ENCODE results near the gene LUM. TPM values are rescaled to one million over a fixed set of nuclear protein-coding genes. Genes with fewer than 3 reads are reported as not detected.

Gene LUM
- total and polyA plus RNA-seq, 2 donors (not counting 3 experiments of a cell fraction or from before 2014, with no cell fraction given), result 0.29 to 1.9 TPM

- DNase-seq (ENCODE audit: low read depth, low spot score) (no peak), FAIRE-seq (no peak)
- H3K9me3 ChIP-seq (replicated peaks; ENCODE audit: control insufficient read depth, insufficient read depth, low read length), result no peaks in the 10 kb centered on the region
- TF ChIP-seq MAX (IDR thresholded peaks at IDR 0.05; ENCODE audit: insufficient read depth, insufficient read length) (no peak), FOS (IDR thresholded peaks at IDR 0.05; ENCODE audit: borderline replicate concordance, insufficient read depth, low read length) (no peak), POLR2AphosphoS5 (IDR thresholded peaks at IDR 0.05; ENCODE audit: insufficient read depth, low read depth, low read length) (no peak), MYC (IDR thresholded peaks at IDR 0.05; ENCODE audit: low read depth, low read length) (no peak), GATA2 (IDR thresholded peaks at IDR 0.05; ENCODE audit: insufficient read depth, insufficient read length, low read depth, low read length) (no peak), CTCF (IDR thresholded peaks at IDR 0.05; ENCODE audit: extremely low read depth in 1 of 2, insufficient read depth in 1 of 2, low read depth in 1 of 2, low read length in 2 of 2) (no peak), JUN (IDR thresholded peaks at IDR 0.05; ENCODE audit: borderline replicate concordance, insufficient read depth, insufficient read length, low read depth) (no peak), EZH2 (IDR thresholded peaks at IDR 0.05; ENCODE audit: borderline replicate concordance, low read depth, low read length, severe bottlenecking) (no peak), POLR2A (IDR thresholded peaks at IDR 0.05; ENCODE audit: low read depth, low read length) (no peak)
- no peak overlapping the region for H3K9ac ChIP-seq (replicated peaks; ENCODE audit: extremely low read depth, insufficient read depth, low read length)
- H3K36me3 ChIP-seq (ENCODE audit: control insufficient read depth in 2 of 2, extremely low read depth in 1 of 2, insufficient read depth in 2 of 2, low read length in 2 of 2), result no peaks in the 10 kb centered on the region
- no peaks in the 10 kb centered on the region for H4K20me1 ChIP-seq (replicated peaks; ENCODE audit: control insufficient read depth, extremely low read depth, insufficient read depth, low read length)
- no TSS peak for BruUV-seq (replicated peaks)
- dilution Hi-C loops (cut with MboI; ENCODE audit: extremely low pct_ligation_motif_present, low sequenced_read_pairs) (no loop called here), intact Hi-C loops (cut with micrococcal nuclease) (no loop called here)
- H3K4me1 ChIP-seq (ENCODE audit: control insufficient read depth, extremely low read depth, insufficient read depth, low read length), result no peaks in the 10 kb centered on the region
- no peak overlapping the region for H3K4me3 ChIP-seq (replicated peaks in 1 of 3; ENCODE audit: insufficient read depth in 1 of 3, low read depth in 1 of 3, low read length in 3 of 3)
- no peaks in the 10 kb centered on the region for H3K9me1 ChIP-seq (replicated peaks; ENCODE audit: control insufficient read depth, extremely low read depth, insufficient read depth, low read length)
- ChIA-PET CTCF (no interaction called here), POLR2A (no interaction called here)
- no peak overlapping the region for H3K27ac ChIP-seq (ENCODE audit: insufficient read depth, low read depth, low read length)
- no peaks in the 10 kb centered on the region for H3K27me3 ChIP-seq (ENCODE audit: control insufficient read depth in 2 of 2, insufficient read depth in 2 of 2, low read length in 2 of 2)
- no peaks in the 10 kb centered on the region for H3K79me2 ChIP-seq (ENCODE audit: control insufficient read depth, insufficient read depth, low read length)
- H3K4me2 ChIP-seq (ENCODE audit: insufficient read depth, low read length), result no peak overlapping the region
- no peak overlapping the region for H2AFZ ChIP-seq (ENCODE audit: low read depth, low read length)
Measured at GRCh38 chr12:91074851-91075250, 36.4 kb downstream of the LUM start.

Measured in endothelial cell of umbilical vein (primary cell).